HUES6 (cell line): ENCODE results near the gene CIITA.

Source experiments
- H3K27ac ChIP-seq: 2 replicates; pipeline ENCODE4 v1.7.0; 2013; ENCODE audit warnings: low read depth, mild to moderate bottlenecking, low read length, inconsistent platforms
- H3K27me3 ChIP-seq: 2 replicates; pipeline ENCODE4 v1.6.1; 2013; ENCODE audit warnings: low read length; ENCODE audit not compliant: control insufficient read depth, insufficient read depth
- H3K36me3 ChIP-seq: 2 replicates; pipeline ENCODE4 v1.6.1; 2013; ENCODE audit warnings: low read length; ENCODE audit not compliant: control insufficient read depth, insufficient read depth
- H3K4me1 ChIP-seq: 2 replicates; pipeline ENCODE4 v1.6.1; 2013; ENCODE audit warnings: low read length; ENCODE audit not compliant: control insufficient read depth, insufficient read depth
- H3K4me3 ChIP-seq: 2 replicates; pipeline ENCODE4 v1.5.1; 2013; ENCODE audit warnings: low read depth, low read length
- H3K9ac ChIP-seq: one replicate; pipeline ENCODE4 v1.6.1; 2013; ENCODE audit warnings: mild to moderate bottlenecking, low read length
- H3K9me3 ChIP-seq: 2 replicates; pipeline ENCODE4 v1.6.1; 2013; ENCODE audit warnings: low read depth, low read length; ENCODE audit not compliant: control insufficient read depth, insufficient read depth

CIITA gene

DNA sequence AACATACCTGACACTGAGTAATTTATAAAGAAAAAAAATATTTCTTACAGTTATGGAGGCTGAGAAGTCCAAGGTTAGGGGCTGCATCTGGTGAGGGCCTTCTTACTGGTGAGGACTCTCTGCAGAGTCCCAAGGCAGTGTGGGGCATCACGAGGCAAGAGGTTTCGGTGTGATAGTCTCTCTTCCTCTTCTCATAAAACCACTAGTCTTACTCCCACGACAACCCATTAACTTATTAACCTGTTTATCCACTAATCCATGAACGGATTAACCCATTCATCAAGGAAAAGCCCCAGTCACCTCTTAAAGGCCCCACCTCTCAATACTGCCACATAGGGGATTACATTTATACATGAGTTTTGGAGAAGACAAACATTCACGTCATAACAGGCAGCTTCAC, 20.1 kb downstream of the CIITA start:
- no peaks in the 10 kb centered on the region for H3K36me3 ChIP-seq
- H3K4me1 ChIP-seq, result peaks cover 6% of the 10 kb centered on the region
- no peak overlapping the region for H3K27ac ChIP-seq
- peaks cover 9% of the 10 kb centered on the region; the same call in 1 of the 2 replicates for H3K27me3 ChIP-seq
- no peak overlapping the region for H3K9ac ChIP-seq
- H3K9me3 ChIP-seq, result no peaks in the 10 kb centered on the region
- no peak overlapping the region for H3K4me3 ChIP-seq

DNA sequence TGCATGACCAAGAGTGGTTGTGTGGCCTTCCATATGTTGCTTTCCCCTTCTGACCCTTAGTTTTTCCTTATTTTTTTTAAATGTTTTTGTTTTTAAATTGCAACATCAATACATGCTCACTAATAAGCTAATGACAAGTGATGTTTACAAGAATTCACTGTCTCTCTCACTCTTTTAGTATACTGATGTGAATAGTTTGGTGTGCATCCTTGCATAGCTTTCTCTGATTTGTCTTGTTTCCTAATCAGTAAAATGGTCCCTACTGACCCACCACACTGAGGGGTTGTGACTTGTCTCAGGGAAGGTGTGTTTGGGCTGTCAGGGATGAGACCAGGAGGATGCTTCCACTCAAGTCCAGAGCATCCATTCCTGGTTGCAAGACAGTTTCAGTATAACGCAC, 26.0 kb downstream of the CIITA start:
- Histone ChIP-seq H3K4me3 (no peak overlapping the region), H3K27me3 (no peaks in the 10 kb centered on the region), H3K27ac (no peak overlapping the region), H3K36me3 (no peaks in the 10 kb centered on the region), H3K9me3 (peaks cover 10% of the 10 kb centered on the region), H3K4me1 (no peaks in the 10 kb centered on the region), H3K9ac (no peak overlapping the region)

DNA sequence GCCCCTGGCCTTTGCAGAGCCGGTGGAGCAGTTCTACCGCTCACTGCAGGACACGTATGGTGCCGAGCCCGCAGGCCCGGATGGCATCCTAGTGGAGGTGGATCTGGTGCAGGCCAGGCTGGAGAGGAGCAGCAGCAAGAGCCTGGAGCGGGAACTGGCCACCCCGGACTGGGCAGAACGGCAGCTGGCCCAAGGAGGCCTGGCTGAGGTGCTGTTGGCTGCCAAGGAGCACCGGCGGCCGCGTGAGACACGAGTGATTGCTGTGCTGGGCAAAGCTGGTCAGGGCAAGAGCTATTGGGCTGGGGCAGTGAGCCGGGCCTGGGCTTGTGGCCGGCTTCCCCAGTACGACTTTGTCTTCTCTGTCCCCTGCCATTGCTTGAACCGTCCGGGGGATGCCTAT, 29.5 kb downstream of the CIITA start:
- Histone ChIP-seq H3K9ac (no peak overlapping the region), H3K4me1 (no peaks in the 10 kb centered on the region), H3K27ac (no peak overlapping the region), H3K9me3 (peaks cover 10% of the 10 kb centered on the region), H3K4me3 (no peak overlapping the region), H3K36me3 (no peaks in the 10 kb centered on the region), H3K27me3 (no peaks in the 10 kb centered on the region; the same call in 1 of the 2 replicates)

DNA sequence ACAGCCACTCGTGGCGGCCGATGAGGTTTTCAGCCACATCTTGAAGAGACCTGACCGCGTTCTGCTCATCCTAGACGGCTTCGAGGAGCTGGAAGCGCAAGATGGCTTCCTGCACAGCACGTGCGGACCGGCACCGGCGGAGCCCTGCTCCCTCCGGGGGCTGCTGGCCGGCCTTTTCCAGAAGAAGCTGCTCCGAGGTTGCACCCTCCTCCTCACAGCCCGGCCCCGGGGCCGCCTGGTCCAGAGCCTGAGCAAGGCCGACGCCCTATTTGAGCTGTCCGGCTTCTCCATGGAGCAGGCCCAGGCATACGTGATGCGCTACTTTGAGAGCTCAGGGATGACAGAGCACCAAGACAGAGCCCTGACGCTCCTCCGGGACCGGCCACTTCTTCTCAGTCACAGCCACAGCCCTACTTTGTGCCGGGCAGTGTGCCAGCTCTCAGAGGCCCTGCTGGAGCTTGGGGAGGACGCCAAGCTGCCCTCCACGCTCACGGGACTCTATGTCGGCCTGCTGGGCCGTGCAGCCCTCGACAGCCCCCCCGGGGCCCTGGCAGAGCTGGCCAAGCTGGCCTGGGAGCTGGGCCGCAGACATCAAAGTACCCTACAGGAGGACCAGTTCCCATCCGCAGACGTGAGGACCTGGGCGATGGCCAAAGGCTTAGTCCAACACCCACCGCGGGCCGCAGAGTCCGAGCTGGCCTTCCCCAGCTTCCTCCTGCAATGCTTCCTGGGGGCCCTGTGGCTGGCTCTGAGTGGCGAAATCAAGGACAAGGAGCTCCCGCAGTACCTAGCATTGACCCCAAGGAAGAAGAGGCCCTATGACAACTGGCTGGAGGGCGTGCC, 30.1 kb downstream of the CIITA start:
- Histone ChIP-seq H3K4me3 (no peak overlapping the region), H3K4me1 (no peaks in the 10 kb centered on the region), H3K36me3 (no peaks in the 10 kb centered on the region), H3K9me3 (peaks cover 10% of the 10 kb centered on the region), H3K9ac (no peak overlapping the region), H3K27ac (no peak overlapping the region), H3K27me3 (no peaks in the 10 kb centered on the region; the same call in 1 of the 2 replicates)

DNA sequence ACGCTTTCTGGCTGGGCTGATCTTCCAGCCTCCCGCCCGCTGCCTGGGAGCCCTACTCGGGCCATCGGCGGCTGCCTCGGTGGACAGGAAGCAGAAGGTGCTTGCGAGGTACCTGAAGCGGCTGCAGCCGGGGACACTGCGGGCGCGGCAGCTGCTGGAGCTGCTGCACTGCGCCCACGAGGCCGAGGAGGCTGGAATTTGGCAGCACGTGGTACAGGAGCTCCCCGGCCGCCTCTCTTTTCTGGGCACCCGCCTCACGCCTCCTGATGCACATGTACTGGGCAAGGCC, 30.7 kb downstream of the CIITA start:
- Histone ChIP-seq H3K36me3 (no peaks in the 10 kb centered on the region), H3K27me3 (no peaks in the 10 kb centered on the region; the same call in 1 of the 2 replicates), H3K27ac (no peak overlapping the region), H3K9me3 (peaks cover 7% of the 10 kb centered on the region), H3K4me3 (no peak overlapping the region), H3K9ac (no peak overlapping the region), H3K4me1 (no peaks in the 10 kb centered on the region)

DNA sequence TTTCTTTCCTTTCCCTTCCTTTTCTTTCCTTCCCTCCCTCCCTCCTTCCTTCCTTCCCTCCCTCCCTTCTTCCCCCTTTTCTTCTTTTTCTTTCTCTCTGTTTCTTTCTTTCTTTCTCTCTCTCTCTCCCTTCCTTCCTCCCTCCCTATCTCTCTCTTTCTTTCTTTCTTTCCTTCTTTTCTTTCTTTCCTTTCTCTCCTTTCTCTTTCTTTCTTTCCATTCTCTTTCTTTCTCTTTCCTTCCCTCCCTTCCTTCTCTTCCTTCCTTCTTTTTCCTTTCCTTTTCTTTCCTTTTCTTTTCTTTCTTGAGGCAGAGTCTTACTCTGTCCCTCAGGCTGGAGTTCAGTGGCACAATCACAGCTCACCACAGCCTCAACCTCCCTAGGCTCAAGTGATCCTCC, 34.3 kb downstream of the CIITA start:
- H3K4me1 ChIP-seq, result peaks cover 4% of the 10 kb centered on the region; the same call in 1 of the 2 replicates
- no peak overlapping the region for H3K27ac ChIP-seq
- no peak overlapping the region for H3K4me3 ChIP-seq
- no peaks in the 10 kb centered on the region; the same call in 1 of the 2 replicates for H3K27me3 ChIP-seq
- no peaks in the 10 kb centered on the region for H3K9me3 ChIP-seq
- no peak overlapping the region for H3K9ac ChIP-seq
- H3K36me3 ChIP-seq, result no peaks in the 10 kb centered on the region

DNA sequence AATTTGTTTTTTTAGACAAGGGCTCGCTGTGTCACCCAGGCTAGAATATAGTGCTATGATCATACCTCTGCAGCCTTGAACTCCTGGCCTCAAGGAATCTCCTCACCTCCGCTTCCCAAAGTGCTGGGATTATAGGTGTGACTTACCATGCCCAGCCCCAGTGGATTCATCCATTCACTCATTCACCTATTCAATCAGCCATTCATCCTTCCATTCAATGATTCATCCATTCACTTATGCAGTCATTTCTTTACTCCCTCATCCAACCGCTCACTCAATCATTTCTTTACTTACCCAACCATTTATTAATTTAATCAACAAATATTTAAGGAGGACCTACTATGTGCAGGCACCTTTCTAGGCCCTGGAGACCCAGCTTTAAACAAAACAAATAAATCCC, 39.5 kb downstream of the CIITA start:
- no peaks in the 10 kb centered on the region for H3K36me3 ChIP-seq
- no peaks in the 10 kb centered on the region for H3K27me3 ChIP-seq
- no peak overlapping the region for H3K4me3 ChIP-seq
- no peak overlapping the region for H3K9ac ChIP-seq
- H3K9me3 ChIP-seq, result no peaks in the 10 kb centered on the region
- no peak overlapping the region for H3K27ac ChIP-seq
- peaks cover 11% of the 10 kb centered on the region for H3K4me1 ChIP-seq

DNA sequence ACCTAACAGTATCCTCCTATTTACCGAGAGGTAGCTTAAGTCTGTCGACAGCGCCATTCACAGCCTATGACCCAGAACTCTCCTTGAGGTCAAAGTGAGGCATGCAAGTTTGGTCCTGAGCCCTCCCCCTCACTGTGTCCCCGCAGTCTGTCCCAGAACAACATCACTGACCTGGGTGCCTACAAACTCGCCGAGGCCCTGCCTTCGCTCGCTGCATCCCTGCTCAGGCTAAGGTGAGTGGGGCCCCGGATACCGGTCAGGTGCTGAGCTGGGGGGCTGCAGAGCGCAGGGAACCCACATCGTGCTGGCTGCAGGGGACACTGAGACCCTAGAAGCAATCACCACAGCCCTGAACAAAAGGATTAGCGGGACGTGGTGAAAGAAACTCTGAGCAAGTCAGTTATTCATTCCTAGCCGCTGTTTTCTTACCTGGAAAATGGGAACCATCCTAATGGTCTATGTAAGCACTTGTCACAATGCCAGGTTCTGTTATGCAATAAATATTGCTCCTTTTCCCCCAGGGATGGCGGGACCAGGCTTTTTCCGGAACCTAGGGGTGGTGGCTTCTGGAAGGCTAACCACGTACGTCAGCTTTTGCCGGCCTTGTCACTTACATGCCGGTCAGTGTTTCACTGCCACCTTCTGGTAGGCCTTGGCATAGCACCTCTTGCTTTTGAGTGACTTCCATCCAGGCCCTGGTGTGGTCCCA, 41.4 kb downstream of the CIITA start:
- Histone ChIP-seq H3K36me3 (no peaks in the 10 kb centered on the region), H3K9ac (no peak overlapping the region), H3K4me1 (peaks cover 13% of the 10 kb centered on the region), H3K4me3 (peak overlapping the region; percentile 26), H3K9me3 (no peaks in the 10 kb centered on the region), H3K27me3 (no peaks in the 10 kb centered on the region), H3K27ac (no peak overlapping the region)

DNA sequence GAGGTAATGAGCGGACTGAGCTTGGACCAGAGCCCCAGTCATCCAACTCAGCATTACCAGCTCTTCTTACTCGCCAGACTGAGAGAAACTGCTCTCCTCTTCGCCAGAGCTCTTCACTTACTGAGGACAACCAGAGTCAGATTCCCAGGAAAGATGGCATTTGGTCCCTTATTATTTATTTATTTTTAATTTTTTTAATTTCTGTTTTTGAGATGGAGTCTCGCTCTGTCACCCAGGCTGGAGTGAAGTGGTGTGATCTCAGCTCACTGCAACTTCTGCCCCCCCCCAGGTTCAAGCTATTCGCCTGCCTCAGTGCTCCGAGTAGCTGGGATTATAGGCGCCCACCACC, 42.0 kb downstream of the CIITA start:
- H3K36me3 ChIP-seq, result no peaks in the 10 kb centered on the region
- no peak overlapping the region for H3K27ac ChIP-seq
- H3K4me1 ChIP-seq, result peaks cover 14% of the 10 kb centered on the region
- no peaks in the 10 kb centered on the region for H3K9me3 ChIP-seq
- H3K9ac ChIP-seq, result no peak overlapping the region
- no peaks in the 10 kb centered on the region for H3K27me3 ChIP-seq
- H3K4me3 ChIP-seq, result no peak overlapping the region

DNA sequence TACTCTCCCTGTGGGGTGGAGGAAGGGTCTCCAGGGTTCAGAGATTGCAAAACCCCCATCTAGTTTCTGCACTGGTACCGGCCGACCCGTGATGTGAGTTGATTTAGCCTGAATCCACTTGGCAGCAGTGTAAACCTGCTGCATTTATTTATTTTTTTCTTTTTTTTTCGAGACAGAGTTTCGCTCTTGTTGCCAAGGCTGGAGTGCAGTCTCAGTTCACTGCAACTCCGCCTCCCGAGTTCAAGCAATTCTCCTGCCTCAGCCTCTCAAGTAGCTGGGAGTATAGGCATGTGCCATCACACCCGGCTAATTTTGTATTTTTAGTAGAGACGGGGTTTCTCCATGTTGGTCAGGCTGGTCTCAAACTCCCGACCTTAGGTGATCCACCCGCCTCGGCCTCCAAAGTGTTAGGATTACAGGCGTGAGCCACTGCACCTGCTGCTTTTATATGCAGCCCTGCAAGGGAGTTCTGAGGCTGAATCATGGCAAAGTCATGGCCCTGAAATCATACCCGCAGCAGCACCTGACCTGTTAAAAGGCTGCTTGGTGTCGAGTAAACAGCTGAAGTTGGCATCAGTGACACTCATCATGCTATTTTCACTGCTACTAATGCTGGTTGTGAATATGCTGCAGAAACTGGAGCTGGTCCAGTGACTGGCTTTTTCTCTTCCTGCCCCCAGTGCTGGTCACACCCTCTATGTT, 43.9 kb downstream of the CIITA start:
- no peak overlapping the region for H3K27ac ChIP-seq
- H3K36me3 ChIP-seq, result no peaks in the 10 kb centered on the region
- H3K9me3 ChIP-seq, result no peaks in the 10 kb centered on the region
- no peak overlapping the region for H3K4me3 ChIP-seq
- H3K9ac ChIP-seq, result no peak overlapping the region
- no peaks in the 10 kb centered on the region for H3K27me3 ChIP-seq
- peaks cover 13% of the 10 kb centered on the region for H3K4me1 ChIP-seq
